HG03045 (cell line): ENCODE data around the gene GLI1.
"Not testable (repeated sequence)": the region's sequence is repeated elsewhere in the genome, so short reads cannot be mapped to it uniquely, and the experiment has no call there.

Experiments
- ATAC-seq: cut with Tn5 transposase; IDR thresholded peaks from one replicate; pipeline ENCODE4 v1.9.1; 2021; ENCODE audit warnings: mild to moderate bottlenecking, moderate library complexity; ENCODE audit not compliant: unreplicated experiment

The GLI1 gene

DNA sequence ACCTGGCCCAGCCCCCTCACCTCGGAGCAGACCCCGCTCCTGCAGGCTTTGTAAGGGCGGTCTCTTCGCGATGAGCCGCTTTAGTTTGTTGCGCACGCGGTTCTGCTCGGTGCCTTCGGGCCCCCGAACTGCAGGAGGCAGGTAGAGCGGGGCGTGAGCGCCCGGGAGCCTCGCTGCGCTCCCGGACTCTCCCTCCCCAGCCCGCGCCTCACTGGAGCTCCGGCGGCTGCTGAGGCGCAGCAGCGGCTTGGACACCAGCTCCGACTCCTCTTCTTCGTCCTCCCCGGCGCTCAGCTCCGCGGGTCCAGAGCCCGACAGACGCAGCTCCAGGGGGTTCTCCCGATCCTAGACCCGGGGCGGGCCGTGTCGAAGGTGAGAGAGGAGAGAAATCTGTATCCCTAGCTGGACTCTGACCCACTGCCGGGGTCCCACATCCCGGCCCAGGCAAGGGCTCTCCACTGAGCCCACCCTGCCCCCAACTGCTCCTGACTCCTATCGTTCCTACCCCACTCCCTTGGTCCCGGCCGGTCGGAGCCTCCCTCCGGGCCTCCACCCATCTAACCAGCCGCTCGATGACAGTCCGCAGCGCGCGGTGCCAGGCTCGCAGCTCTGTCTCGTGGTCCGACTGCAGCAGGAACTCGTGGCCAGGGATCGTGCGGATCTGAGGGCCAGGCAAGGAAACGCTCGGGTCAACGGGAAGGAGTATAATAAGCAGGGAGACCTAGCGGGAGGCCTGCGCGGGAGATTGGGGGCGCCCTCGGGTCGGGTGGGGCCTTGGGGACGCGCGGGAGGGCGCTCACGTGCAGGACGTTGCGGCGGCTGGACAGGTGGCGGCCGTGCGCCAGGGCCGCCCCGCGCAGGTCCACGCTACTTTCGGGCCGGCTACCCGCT lies 15.9 kb downstream of the GLI1 start:
- no peak for ATAC-seq

DNA sequence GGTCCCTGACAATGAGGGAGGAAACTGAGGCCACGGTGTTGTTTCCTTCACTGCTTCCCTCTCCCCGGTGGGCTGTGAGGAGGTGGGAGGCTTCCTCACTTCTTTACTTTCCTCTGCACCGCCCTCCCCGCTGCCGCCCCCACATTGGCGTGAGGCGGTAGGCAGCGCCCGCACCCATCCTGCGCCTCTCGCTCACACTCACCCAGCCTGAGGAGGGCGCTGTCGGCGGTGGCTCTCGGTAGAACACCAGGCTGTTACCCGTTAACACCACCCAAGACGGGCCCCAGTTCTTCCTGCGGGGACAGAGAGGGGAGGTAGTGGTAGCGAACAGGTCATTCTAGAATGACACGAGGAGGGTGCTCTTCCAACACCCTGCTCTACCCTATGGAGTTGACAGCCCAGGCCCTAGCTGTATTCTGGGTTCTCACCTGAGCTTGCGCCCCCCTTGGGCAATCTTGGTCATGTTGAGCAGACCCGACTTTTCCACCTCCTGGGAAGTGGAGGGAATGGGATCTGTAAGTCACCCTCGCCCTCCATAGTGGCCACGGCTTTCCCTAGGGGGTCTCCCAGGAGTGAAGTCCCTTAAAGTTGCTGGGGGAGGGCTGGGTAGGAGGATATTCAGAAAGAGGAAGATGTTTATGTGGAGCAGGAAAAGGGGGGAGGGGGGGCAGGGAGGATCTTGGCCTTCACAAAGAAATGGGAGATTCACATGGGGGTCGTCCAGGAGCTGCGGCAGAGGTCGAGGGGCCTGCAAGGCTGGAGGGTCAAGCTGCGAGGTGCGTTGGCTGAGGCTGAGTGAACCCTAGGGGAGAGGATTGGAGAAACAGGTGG lies 16.8 kb downstream of the GLI1 start:
- ATAC-seq = no peak

DNA sequence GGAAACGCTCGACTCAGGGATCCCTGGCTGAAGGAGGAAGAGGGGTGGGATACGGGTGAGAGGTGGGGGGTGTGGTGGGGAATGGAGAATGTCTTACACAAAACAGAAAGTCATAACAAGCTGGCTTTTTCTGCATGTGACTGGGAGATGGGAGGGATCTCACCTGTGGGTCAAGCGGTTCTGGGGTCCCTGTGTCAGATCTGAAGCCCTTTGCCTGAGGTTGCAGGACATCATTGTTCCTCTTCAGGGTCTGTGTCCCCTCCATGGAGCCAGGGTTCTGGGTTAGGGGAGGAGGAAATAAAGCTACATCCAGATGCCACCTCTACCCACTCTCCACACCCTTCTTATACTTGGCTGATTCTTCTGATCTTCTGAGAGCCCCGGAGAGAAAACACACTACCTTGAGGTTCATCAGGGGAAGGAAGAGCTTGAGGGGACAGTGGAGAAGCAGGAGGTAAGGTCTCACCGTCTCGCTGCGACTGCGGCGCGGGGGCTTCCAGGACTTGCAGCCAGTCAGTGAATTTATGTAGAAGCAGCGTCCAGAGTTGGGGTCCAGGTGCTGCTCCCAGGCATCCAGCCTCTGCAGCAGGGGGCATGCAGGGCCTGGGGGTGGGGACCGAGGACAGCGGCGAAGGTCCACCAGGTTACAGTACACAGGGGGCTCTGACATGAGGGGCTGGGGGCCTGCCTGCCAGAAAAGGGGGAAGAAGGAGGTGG lies 17.6 kb downstream of the GLI1 start:
- ATAC-seq = no peak

DNA sequence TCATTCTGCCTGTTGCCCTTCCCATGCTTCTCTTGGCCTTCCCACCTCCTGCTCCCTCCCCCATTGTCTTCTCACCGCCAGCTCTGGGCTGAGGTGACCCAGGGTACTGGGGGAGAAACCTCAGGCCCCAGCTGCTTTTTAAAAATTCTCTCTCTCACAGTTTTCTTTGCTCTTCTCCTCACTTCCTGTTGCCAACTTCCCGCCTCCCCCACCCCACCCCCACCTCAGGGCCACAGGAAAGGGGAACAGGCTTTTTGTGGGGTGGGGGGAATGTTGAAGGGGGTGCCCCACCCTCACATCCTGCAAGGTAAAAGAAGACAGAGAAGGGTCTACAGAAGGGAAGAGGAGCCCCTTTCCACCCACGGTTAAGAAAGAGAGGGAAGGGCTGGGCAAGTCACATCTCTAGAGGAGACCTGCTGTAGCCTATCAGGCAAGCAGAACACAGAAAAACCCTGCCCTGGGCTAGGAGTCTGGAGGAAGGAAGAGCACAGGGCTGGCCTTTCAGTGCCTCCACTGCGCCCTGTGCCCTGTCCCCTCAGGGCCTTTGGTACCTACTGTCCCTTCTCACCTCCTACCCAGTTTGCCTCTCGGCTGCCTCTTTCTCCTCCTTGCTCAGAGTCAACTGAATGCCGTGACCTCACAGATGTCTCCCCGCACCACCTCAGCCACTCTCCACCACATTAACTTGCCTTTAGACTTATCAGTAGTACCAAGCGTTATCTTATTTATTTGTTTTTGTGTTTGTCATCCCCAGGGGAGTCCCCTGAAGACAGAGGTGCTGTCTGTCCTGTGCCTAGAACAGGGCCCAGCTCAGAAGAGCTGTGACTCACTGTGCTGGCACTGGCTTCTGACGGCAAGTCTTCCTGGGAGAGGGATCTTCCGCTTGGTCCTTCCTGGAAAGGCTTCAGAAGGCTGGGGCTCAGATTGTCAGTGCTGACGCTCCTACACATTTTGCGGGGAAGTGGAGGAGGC lies 18.4 kb downstream of the GLI1 start:
- ATAC-seq = peak; percentile 34

DNA sequence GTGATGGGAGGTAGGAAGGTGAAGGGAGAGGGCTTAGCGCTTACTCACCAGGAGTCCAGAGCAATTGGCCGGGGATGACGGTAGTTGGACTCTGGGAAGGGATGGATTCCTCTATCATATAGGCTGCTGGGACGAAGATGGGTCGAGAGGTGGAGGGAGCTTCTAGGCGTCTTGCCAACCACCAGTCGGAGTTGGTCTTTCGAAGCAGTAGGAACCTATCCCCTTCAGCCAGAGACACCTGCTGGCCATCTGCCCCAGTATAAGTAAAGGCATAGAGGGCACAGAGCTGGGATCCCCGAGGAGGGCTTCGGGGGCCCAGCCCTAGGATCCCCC lies 19.4 kb downstream of the GLI1 start:
- no peak for ATAC-seq

DNA sequence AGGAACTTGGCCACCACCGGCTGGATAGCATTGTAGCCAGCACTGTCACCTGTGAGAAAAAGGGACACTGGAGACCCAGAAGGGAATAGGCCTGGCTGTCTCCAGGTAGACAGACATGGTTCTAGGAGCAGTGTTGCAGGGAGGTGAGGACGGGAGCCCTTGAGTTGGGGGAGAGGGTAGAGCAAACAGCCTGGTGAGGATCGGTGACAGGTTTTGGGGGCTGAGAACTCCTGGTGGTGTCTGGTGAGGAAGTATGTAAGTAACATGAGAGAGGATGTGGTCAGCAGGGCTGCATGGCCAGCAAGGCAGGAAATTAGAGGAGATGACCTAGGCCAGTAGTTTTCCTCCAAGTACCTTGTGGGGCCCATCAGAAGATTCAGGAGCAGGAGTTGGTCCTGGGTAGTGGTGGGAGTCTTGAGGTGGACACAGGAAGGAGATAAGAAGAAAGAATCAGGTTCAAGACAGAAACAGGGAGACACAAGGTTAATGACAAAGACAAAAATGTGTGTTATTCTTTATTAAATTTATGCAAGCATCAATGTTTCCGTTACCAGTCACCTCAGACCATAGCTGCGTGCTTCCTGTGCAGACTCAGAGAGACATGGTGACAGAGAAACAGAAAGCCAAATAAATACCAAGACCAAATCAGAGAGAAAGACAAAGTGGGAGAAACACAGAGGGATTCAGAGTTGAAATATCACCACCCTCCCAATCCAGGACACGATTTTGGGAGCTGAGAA lies 20.0 kb downstream of the GLI1 start, which contains the start of gene ARHGAP9:
ARHGAP9 (minus strand) TSS at position 491 of the 740 bp plus-strand sequence; CDS start at position 31, 460 bp downstream.
- no peak for ATAC-seq

DNA sequence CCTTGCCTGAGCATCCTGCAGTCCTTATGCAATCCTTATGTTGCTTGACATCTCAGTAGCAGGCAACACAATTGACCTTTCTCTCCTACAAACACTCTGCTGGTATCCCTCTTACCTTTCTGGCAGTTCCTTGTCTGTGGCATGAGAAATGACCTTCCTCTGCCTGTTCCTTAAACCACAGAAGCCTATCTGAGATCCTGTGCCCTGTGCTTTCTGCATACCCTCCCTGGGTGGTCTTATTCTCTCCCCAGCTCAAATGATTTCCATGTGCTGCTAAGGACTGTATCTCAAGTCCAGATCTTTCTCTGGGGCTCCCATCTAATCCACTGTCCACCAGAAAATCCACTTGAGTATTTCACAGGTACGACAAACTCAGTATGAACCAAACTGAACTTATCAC lies 22.1 kb downstream of the GLI1 start:
- ATAC-seq = no peak

DNA sequence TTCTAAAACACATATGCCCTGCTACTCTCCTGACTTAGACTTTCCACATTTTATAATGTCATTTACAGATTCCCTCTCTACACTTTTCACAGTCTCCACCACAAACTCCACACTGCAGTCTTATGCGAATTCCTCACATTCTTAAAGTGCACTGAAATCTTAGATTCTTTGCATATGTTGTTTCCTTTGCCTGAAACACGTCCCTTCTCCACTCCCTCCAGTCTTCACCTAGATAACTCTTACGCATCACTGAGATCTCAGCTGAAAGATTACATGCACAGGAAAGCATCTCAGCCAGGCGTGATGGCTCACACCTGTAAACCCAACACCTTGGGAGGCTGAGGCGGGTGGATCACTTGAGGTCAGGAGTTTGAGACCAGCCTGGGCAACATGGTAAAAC lies 23.9 kb downstream of the GLI1 start:
- ATAC-seq = no peak

DNA sequence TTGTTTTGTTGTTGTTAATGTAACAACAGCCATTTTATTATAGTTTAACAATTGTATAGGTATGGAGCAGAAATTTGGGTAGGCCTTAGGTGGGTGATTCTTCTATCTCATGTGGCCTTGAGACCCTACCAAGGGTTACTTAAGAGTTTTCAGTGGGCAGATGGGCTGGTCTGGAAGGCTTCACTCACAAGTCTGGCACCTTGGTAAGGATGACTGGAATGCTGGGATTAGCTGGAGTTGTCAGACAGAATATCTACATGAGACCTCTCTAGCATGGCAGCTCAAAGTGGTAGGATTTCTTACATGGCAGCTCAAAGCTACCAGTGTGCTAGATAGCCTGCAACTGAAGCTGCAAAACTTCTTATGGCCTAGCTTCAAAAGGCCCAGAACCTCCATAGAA lies 26.1 kb downstream of the GLI1 start:
- no peak for ATAC-seq

DNA sequence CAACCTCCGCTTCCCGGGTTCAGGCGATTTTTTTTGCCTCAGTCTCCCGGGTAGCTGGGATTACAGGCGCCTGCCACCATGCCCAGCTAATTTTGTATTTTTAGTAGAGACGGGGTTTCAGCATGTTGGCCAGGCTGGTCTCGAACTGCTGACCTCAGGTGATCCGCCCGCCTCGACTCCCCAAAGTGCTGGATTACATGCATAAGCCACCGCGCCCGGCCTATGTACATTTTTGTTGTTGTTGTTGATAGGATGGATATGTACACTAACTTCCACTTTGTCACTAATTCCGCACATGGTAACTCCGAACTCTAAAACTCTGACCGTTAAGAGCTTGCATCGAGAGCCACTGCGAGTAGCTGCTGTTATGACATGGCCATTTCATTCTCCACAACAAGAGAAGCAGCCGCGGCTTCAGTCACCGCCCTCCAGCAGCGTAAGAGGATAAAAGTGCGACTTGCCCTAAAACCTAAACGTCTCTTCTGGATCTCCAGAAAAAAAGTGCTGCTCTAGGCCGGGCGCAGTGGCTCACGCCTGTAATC lies 27.5 kb downstream of the GLI1 start:
- no peak for ATAC-seq

DNA sequence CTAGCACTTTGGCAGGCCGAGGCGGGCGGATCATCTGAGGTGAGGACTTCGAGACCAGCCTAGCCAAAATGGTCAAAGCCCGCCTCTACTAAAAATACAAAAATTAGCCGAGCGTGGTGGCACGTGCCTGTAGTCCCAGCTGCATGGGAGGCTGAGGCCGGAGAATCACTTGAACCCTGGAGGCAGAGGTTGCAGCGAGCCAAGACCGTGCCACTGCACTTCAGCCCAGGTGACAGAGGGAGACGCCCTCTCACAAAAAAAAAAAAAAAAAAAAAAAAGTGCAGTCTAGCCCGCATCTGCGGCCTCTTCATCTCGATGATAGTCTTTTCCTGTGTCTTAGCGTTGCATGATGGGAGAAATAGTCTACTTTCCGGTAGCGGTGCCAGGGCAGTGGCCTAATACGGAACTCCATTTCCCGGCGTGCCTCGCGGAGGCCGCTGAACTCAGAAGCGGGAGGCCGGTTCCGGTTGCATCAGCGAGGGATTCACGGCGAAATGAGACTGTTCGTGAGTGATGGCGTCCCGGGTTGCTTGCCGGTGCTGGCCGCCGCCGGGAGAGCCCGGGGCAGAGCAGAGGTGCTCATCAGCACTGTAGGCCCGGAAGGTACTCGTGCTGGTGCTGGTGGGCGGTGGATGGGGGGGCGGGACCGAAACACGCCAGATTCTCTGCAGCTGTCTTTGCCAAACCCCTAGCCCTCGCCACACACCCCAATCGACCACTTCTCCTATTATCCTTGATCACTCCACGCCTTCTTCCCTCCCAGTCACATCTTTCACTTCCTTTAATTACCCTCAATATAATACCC lies 28.2 kb downstream of the GLI1 start, which contains the start of gene MARS1:
MARS1 (plus strand) TSS at position 472 of the 805 bp plus-strand sequence; CDS start at position 495, 23 bp downstream.
- peak; percentile 95 for ATAC-seq

DNA sequence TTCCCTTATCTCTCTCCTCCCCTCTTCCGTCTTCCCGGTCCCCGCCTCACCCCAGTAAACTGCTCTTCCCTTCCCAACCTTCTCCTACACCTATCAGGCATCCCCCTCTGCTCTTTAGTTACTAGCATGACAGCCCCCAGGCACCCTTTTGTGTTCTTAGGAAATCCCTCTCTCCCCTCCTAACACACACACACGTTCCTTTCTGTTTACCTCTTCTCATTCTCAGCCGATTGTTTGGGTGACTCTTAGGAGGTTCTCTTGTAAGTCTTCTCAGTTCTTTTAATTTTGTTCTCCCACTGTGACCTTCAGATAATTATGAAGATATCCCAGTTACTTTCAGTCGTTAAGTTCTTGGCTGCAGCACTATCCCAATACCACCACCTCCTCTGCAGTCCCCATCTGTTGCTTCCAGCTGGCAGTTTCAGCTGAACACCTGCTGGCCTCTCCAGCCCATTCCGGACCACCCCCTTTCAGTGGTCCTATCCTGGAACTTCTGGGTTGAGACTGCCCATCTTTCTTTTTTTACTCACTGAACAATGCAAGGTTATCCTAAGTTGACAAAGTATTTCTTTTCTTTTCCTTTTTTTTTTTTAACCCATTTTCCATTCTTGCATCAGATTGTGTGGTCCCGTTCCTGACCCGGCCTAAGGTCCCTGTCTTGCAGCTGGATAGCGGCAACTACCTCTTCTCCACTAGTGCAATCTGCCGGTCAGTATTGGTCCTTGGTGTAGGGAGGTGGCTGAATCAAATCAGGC lies 29.0 kb downstream of the GLI1 start:
- ATAC-seq = peak; percentile 17

DNA sequence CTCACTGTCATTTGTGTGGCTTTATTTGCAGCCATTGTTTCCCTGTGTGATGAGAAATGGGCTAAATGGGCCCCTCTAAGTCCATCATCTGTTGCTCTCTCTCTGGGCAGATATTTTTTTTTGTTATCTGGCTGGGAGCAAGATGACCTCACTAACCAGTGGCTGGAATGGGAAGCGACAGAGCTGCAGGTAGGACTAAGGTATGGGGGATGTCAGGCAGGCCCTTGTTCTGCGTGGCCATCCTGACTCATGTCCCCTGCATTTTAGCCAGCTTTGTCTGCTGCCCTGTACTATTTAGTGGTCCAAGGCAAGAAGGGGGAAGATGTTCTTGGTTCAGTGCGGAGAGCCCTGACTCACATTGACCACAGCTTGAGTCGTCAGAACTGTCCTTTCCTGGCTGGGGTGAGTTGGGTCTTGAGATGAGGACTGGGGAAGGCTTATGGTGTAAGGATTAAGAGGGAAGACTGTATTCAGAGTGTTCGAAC lies 29.6 kb downstream of the GLI1 start:
- no peak for ATAC-seq

DNA sequence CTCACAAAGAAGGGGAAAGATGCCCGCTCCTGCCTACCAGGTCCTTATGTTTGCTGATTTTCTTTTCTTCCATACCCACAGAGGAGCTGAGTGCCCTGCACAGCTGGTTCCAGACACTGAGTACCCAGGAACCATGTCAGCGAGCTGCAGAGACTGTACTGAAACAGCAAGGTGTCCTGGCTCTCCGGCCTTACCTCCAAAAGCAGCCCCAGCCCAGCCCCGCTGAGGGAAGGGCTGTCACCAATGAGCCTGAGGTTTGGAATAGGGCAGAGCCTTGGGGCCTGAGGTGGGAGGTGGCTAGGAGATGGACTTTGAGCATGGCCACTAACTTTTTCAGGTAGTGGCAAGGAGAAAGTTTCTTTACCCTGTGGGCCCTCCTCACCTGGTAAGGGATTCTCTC lies 30.5 kb downstream of the GLI1 start:
- no peak for ATAC-seq

DNA sequence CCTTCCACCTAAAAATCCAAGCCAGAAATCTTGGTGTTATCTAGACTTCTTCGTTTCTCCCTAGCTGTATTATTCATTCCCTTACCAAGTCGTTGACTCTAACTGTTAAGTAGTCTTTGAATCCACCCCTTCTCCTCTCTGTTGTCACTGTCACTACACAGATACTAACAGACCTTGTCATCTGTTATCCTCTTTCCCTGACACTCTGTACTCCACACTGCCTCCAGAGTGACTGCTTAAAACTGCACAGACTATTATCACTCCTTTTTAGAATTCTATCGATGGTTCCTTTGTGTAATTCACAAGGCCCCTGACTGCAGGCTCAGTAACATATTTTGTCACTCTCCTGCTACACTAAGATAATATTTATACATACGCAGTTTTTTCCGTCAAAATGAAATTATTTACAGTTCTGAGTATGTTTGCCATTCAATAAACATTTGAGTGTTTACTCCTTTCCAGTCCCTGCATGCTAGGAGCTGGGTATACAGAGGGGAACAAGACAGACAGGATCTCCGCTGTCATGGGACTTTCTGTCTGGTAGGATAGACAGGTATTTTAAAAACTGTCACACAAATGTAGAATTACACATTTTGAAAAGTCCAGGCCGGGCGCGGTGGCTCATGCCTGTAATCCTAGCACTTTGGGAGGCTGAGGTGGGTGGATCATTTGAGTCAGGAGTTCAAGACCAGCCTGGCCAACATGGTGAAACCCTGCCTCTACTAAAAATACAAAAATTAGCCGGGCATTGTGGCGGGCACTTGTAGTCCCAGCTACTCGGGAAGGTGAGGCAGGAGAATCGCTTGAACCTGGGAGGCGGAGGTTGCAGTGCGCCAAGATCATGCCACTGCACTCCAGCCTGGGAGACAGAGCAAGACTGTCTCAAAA lies 32.1 kb downstream of the GLI1 start:
- ATAC-seq = no peak

DNA sequence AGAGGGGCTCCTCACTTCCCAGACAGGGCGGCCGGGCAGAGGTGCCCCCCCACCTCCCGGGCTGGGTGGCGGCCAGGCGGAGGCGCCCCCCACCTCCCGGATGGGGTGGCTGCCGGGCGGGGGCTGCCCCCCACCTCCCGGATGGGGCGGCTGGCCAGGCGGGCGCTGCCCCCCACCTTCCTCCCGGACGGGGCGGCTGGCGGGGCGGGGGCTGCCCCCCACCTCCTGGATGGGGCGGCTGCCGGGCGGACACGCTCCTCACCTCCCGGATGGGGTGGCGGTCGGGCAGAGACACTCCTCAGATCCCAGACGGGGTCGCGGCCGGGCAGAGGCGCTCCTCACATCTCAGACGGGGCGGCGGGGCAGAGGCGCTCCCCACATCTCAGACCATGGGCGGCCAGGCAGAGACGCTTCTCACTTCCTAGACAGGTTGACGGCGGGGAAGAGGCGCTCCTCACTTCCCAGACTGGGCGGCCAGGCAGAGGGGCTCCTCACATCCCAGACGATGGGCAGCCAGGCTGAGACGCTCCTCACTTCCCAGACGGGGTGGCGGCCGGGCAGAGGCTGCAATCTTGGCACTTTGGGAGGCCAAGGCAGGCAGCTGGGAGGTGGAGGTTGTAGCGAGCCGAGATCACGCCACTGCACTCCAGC lies 35.6 kb downstream of the GLI1 start:
- not testable (repeated sequence) for ATAC-seq
